ENCODE data around the gene EFL1. TPM values are rescaled to one million over a fixed set of nuclear protein-coding genes. Genes with fewer than 3 reads are reported as not detected.

Gene EFL1
- total RNA-seq, 4 donors from 2014 or later, result 35.0 to 57.9 (median 46.5) TPM

DNA sequence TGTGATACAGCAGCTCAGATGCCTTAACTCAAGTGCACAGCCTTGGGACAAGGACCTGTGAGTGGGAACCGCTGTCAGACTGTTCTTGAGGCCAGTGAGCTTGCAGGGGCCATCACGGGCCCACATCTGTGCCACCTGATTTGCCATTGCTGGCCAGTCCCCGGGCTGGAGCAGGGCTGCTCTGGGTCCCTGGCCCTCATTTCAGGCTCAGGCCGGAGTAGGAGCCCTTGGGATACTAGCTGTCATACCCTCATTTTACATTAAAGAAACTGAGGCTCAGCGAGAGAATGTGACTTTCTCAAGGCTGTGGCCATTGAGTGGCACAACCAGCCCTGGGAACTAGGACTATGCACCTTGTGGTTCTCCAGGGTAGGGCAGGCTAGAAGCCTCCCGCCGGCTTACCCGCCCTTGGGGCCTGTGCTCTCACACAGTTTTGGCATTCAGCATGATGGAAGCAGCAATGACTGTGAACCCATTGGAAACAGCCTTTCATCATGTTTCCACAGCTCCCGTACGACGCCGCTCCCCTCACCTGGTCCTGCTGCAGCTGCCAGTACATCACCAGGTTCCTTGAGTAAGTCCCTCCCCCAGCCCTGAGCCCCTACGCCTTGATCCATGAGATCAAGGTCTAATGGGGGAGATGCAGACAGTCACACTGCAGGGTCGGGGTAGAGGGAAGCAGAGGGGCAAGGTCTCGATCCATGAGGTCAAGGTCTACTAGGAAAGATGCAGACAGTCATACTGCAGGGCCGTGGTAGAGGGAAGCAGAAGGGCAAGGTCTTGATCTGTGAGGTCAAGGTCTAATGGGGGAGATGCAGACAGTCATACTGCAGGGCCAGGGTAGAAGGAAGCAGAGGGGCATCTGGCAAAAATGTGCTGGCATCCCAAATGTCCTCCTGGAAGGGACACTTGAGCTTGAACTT, 44.5 kb upstream of the EFL1 start:
- no peaks in the 10 kb centered on the region for H3K9me3 ChIP-seq
- H3K4me3 ChIP-seq, result no peak overlapping the region
- in situ Hi-C loops (cut with MboI; ENCODE audit: low pct_ligation_motif_present in 1 of 4, low pct_unique_long_range_greater_than_20kb in 1 of 4, low sequenced_read_pairs in 3 of 4) (no loop called here), intact Hi-C loops (cut with DNase I; ENCODE audit: low total_unique reads) (no loop called here)
- TF ChIP-seq, protein P1, sequence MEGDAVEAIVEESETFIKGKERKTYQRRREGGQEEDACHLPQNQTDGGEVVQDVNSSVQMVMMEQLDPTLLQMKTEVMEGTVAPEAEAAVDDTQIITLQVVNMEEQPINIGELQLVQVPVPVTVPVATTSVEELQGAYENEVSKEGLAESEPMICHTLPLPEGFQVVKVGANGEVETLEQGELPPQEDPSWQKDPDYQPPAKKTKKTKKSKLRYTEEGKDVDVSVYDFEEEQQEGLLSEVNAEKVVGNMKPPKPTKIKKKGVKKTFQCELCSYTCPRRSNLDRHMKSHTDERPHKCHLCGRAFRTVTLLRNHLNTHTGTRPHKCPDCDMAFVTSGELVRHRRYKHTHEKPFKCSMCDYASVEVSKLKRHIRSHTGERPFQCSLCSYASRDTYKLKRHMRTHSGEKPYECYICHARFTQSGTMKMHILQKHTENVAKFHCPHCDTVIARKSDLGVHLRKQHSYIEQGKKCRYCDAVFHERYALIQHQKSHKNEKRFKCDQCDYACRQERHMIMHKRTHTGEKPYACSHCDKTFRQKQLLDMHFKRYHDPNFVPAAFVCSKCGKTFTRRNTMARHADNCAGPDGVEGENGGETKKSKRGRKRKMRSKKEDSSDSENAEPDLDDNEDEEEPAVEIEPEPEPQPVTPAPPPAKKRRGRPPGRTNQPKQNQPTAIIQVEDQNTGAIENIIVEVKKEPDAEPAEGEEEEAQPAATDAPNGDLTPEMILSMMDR (IDR thresholded peaks at IDR 0.05), result no peak
- TF ChIP-seq EP300 (IDR thresholded peaks at IDR 0.05; ENCODE audit: low read depth), result no peak
- TF ChIP-seq POLR2A (IDR thresholded peaks at IDR 0.05), result no peak
- TF ChIP-seq POLR2AphosphoS5 (IDR thresholded peaks at IDR 0.05), result no peak
- H3K27me3 ChIP-seq, result no peaks in the 10 kb centered on the region
- no peaks in the 10 kb centered on the region for H3K36me3 ChIP-seq
- no peaks in the 10 kb centered on the region for H3K4me1 ChIP-seq
- no peak for DNase-seq
- H3K27ac ChIP-seq, result no peak overlapping the region
- WGBS, 2 donors (ENCODE audit: low coverage in 1 of 2), result 74 to 83% methylated on average over 11 to 16 of the region's 16 CpGs

DNA sequence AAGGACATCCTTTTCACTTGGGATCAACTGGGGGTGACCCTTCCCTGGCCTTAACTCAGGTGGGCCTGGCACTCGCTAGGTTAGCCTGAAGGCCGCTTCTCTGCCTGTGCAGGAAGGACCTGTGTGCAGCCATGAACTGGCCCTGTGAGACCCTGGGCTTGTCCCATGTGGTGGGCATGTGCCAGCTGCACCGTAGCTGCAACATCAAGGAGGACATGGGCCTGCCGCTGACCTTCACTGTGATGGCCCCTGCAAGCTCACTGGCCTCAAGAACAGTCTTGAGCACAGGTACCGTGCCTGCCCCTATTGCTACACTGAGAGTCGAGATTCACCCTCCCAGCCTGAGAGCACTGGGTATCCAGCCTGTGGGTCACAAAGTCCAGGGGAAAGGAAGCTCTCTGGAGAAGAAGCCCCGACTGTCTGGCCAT, 43.1 kb upstream of the EFL1 start:
- no peaks in the 10 kb centered on the region for H3K9me3 ChIP-seq
- no peak overlapping the region for H3K27ac ChIP-seq
- intact Hi-C loops (cut with DNase I; ENCODE audit: low total_unique reads), result no loop called here
- TF ChIP-seq POLR2AphosphoS5 (IDR thresholded peaks at IDR 0.05), result no peak
- no peak for TF ChIP-seq POLR2A (IDR thresholded peaks at IDR 0.05)
- no peaks in the 10 kb centered on the region for H3K36me3 ChIP-seq
- 87% methylated on average over 4 of the region's 7 CpGs; no CpG with 5 or more reads in 1 of the 2 donors for WGBS, 2 donors (ENCODE audit: low coverage in 1 of 2)
- H3K4me3 ChIP-seq, result no peak overlapping the region
- in situ Hi-C loops (cut with MboI; ENCODE audit: low pct_ligation_motif_present in 1 of 4, low pct_unique_long_range_greater_than_20kb in 1 of 4, low sequenced_read_pairs in 3 of 4), result no loop called here
- H3K4me1 ChIP-seq, result no peaks in the 10 kb centered on the region
- H3K27me3 ChIP-seq, result no peaks in the 10 kb centered on the region
- no peak for DNase-seq

DNA sequence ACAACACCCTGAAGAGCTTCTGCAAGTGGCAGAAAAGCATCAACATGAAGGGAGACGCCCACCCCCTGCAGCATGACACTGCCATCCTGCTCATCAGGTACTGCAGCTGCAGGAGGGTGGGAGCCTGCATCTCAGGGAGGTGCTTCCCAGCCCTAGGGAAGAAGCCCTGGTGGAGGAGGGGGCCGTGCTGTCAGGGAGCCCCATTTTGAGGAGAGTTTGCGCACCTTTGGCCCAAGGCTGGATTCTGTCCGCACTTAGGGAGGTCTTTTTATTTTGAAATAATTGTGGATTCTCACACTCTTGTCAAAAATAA, 42.2 kb upstream of the EFL1 start:
- intact Hi-C loops (cut with DNase I; ENCODE audit: low total_unique reads) (no loop called here), in situ Hi-C loops (cut with MboI; ENCODE audit: low pct_ligation_motif_present in 1 of 4, low pct_unique_long_range_greater_than_20kb in 1 of 4, low sequenced_read_pairs in 3 of 4) (no loop called here)
- TF ChIP-seq, protein P1 (IDR thresholded peaks at IDR 0.05), result no peak
- TF ChIP-seq POLR2AphosphoS5 (IDR thresholded peaks at IDR 0.05) (no peak), POLR2A (IDR thresholded peaks at IDR 0.05) (no peak), EP300 (IDR thresholded peaks at IDR 0.05; ENCODE audit: low read depth) (no peak)
- H3K4me3 ChIP-seq, result no peak overlapping the region
- 100% methylated on average over 3 of the region's 4 CpGs; no CpG with 5 or more reads in 1 of the 2 donors for WGBS, 2 donors (ENCODE audit: low coverage in 1 of 2)
- no peaks in the 10 kb centered on the region for H3K4me1 ChIP-seq
- no peaks in the 10 kb centered on the region for H3K36me3 ChIP-seq
- no peaks in the 10 kb centered on the region for H3K27me3 ChIP-seq
- H3K27ac ChIP-seq, result no peak overlapping the region
- no peak for DNase-seq
- no peaks in the 10 kb centered on the region for H3K9me3 ChIP-seq

DNA sequence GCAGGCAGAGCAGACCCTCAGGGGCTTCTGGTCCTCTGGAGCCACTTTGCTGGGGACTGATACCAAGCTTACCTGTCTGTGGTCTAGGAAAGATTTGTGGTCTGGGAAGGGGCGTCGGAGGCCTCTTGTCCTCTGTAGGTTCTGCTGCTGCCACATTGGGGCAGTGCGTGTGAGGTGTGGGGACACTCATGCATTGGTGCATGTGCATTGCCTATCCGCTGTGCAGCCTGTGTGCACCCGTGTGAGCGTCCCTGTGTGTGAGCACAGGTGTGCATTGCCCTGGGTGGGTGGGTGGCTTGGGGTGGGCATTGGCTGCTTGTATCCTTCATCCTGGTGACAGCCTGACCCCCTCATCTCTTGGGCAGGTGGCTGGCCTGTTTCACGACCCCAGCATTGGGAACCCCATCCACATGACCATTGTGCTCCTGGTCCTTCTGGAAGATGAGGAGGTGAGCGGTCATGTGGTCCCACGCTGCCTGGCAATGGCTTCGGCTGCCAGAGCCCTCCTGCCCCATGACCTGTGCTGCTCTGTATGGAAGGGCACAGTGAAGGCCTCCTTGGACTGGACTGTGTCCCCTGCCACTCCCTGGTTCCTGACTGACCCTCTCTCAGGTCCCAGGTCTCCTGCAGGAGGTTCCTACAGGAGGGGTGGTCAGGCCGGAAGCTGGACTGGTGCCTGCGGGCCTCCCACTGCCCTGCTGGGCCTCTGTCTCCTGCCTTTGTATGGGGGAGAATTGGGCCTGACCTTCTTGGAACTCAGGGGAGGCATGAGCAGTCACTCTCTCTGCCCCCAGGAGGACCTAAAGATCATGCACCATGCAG, 41.6 kb upstream of the EFL1 start:
- Histone ChIP-seq H3K9me3 (no peaks in the 10 kb centered on the region), H3K4me1 (no peaks in the 10 kb centered on the region), H3K27me3 (no peaks in the 10 kb centered on the region), H3K36me3 (no peaks in the 10 kb centered on the region), H3K4me3 (no peak overlapping the region), H3K27ac (no peak overlapping the region)
- intact Hi-C loops (cut with DNase I; ENCODE audit: low total_unique reads) (no loop called here), in situ Hi-C loops (cut with MboI; ENCODE audit: low pct_ligation_motif_present in 1 of 4, low pct_unique_long_range_greater_than_20kb in 1 of 4, low sequenced_read_pairs in 3 of 4) (no loop called here)
- DNase-seq, result no peak
- 91% methylated on average over 12 of the region's 12 CpGs; no CpG with 5 or more reads in 1 of the 2 donors for WGBS, 2 donors (ENCODE audit: low coverage in 1 of 2)
- TF ChIP-seq EP300 (IDR thresholded peaks at IDR 0.05; ENCODE audit: low read depth) (no peak), POLR2AphosphoS5 (IDR thresholded peaks at IDR 0.05) (no peak), POLR2A (IDR thresholded peaks at IDR 0.05) (no peak)
- TF ChIP-seq, protein P1 (IDR thresholded peaks at IDR 0.05), result no peak
